ENCODE measurements around the gene KPNA6. TPM values are rescaled to one million over a fixed set of nuclear protein-coding genes. Genes with fewer than 3 reads are reported as not detected.

Gene KPNA6
- total RNA-seq, 1 donor from 2014 or later, result 60.3 TPM

DNA sequence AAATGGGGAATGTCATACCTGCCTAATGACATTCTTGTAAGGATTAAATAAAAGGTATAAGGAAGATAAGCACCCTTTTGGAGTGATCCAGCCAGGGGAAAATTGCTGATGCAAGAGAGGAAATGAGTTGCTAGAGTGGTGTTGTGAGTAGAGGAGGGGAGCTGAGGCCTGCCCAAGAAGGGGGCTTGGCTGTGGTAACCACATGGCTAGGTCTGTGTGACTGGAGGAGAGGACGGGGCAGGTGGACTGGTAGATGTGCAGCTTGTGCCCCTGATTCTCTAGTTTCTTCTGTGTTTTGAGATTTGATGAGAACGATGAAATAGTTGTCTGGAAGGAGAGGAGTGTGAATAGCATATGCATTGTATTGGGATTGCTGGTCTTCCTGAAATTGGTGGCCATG lies 78.2 kb downstream of the KPNA6 start:
- H3K9me3 Mint-ChIP-seq, result no peaks in the 10 kb centered on the region
- H3K4me1 Mint-ChIP-seq, result peaks cover 33% of the 10 kb centered on the region
- ChIA-PET POLR2A (no interaction called here), CTCF (no interaction called here)
- TF ChIP-seq, protein P1, sequence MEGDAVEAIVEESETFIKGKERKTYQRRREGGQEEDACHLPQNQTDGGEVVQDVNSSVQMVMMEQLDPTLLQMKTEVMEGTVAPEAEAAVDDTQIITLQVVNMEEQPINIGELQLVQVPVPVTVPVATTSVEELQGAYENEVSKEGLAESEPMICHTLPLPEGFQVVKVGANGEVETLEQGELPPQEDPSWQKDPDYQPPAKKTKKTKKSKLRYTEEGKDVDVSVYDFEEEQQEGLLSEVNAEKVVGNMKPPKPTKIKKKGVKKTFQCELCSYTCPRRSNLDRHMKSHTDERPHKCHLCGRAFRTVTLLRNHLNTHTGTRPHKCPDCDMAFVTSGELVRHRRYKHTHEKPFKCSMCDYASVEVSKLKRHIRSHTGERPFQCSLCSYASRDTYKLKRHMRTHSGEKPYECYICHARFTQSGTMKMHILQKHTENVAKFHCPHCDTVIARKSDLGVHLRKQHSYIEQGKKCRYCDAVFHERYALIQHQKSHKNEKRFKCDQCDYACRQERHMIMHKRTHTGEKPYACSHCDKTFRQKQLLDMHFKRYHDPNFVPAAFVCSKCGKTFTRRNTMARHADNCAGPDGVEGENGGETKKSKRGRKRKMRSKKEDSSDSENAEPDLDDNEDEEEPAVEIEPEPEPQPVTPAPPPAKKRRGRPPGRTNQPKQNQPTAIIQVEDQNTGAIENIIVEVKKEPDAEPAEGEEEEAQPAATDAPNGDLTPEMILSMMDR (IDR thresholded peaks at IDR 0.05), result no peak
- ATAC-seq (ENCODE audit: low read depth) (no peak), DNase-seq (no peak)
- intact Hi-C loops (cut with micrococcal nuclease), result no loop called here
- no peaks in the 10 kb centered on the region for H3K27me3 Mint-ChIP-seq
- no peak overlapping the region for H3K27ac Mint-ChIP-seq
- peaks cover 75% of the 10 kb centered on the region for H3K36me3 Mint-ChIP-seq (ENCODE audit: low read depth)
- no peak overlapping the region for H3K4me3 Mint-ChIP-seq

DNA sequence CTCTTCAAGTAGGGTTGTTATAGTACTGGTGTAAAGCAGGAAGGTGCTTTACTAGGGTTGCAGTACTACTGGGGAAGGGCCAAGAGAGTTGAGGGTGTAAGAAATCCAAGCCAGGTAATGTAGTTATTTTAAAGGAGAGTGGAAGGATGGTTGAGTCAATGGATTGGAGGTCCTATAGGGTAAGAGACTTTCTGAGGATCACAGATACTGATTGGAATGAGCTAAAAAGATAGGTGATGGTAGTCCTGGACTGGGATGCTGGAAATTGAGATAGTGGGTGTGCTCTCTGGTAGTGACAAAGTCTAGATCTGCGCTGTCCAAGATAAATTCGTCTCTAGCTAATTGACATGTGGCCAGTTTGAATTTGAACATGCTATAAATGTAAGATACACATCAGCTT lies 78.6 kb downstream of the KPNA6 start:
- TF ChIP-seq, protein P1 (IDR thresholded peaks at IDR 0.05), result no peak
- ChIA-PET CTCF (no interaction called here), POLR2A (no interaction called here)
- DNase-seq, result no peak
- Mint-ChIP-seq H3K4me3 (no peak overlapping the region), H3K36me3 (ENCODE audit: low read depth) (peaks cover 75% of the 10 kb centered on the region), H3K4me1 (peaks cover 29% of the 10 kb centered on the region), H3K9me3 (no peaks in the 10 kb centered on the region), H3K27me3 (no peaks in the 10 kb centered on the region), H3K27ac (no peak overlapping the region)
- intact Hi-C loops (cut with micrococcal nuclease), result no loop called here
- ATAC-seq (ENCODE audit: low read depth), result no peak

DNA sequence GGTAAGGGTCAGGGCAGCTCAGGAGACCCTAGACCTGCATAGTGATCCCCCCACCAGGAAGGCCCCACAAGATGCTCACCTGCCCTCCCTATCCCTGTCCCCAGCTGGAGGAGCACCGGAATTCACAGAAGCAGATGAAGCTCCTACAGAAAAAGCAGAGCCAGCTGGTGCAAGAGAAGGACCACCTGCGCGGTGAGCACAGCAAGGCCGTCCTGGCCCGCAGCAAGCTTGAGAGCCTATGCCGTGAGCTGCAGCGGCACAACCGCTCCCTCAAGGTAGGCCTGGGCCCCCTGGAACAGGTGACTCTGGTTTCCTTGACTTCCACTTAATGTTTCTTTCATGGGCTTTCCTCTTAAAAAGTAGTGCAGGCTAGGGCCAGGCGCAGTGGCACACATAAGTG lies 80.0 kb downstream of the KPNA6 start:
- Mint-ChIP-seq H3K9me3 (no peaks in the 10 kb centered on the region), H3K4me1 (peaks cover 17% of the 10 kb centered on the region), H3K27me3 (no peaks in the 10 kb centered on the region), H3K27ac (no peak overlapping the region), H3K4me3 (no peak overlapping the region), H3K36me3 (ENCODE audit: low read depth) (peaks cover 79% of the 10 kb centered on the region)
- TF ChIP-seq, protein P1 (IDR thresholded peaks at IDR 0.05), result no peak
- no peak for DNase-seq
- ChIA-PET POLR2A (interaction anchor here (1.3 kb wide), 1 partner anchor 13 kb away, joined by 4 read pairs; the partner anchor contains the start of gene CCDC28B), CTCF (no interaction called here)
- no peak for ATAC-seq (ENCODE audit: low read depth)
- intact Hi-C loops (cut with micrococcal nuclease), result no loop called here

DNA sequence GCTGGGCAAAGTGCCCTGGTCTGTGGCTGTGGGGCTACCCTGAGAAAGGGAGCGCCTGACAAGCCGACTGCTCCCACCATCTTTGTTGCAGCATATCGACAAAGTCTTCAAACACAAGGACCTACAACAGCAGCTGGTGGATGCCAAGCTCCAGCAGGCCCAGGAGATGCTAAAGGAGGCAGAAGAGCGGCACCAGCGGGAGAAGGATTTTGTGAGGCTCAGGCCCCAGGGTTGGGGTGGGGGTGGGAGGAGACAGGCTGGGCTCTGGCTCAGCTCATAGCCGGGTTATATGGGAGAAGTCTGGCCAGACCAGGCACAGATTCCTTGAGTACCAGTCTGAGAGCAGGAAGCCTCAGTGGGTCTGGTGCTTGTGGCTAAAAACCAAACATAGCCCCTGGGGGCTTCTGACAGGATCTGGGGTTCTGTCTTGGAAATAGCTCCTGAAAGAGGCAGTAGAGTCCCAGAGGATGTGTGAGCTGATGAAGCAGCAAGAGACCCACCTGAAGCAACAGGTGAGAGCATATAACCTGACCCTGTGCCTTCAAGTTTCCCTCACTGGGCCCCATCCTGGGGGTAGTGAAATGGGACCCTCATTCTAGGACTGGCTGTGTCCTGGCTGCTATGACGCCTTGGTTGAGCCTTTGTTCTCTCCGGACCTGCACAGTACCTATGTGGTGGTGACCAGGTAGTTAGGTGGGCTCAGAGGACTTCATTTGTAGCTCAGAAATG lies 84.5 kb downstream of the KPNA6 start:
- intact Hi-C loops (cut with micrococcal nuclease), result no loop called here
- no peak overlapping the region for H3K27ac Mint-ChIP-seq
- DNase-seq (no peak), ATAC-seq (ENCODE audit: low read depth) (no peak)
- H3K4me1 Mint-ChIP-seq, result peaks cover 3% of the 10 kb centered on the region
- no peaks in the 10 kb centered on the region for H3K27me3 Mint-ChIP-seq
- no peak overlapping the region for H3K4me3 Mint-ChIP-seq
- TF ChIP-seq, protein P1 (IDR thresholded peaks at IDR 0.05), result no peak
- H3K36me3 Mint-ChIP-seq (ENCODE audit: low read depth), result peaks cover 94% of the 10 kb centered on the region
- CTCF ChIA-PET, result no interaction called here
- H3K9me3 Mint-ChIP-seq, result no peaks in the 10 kb centered on the region
- POLR2A ChIA-PET, result interaction anchor here (0.5 to 0.6 kb wide), 2 partner anchors 43 to 63 kb away, joined by 4 to 11 read pairs; no protein-coding TSS in a partner anchor

DNA sequence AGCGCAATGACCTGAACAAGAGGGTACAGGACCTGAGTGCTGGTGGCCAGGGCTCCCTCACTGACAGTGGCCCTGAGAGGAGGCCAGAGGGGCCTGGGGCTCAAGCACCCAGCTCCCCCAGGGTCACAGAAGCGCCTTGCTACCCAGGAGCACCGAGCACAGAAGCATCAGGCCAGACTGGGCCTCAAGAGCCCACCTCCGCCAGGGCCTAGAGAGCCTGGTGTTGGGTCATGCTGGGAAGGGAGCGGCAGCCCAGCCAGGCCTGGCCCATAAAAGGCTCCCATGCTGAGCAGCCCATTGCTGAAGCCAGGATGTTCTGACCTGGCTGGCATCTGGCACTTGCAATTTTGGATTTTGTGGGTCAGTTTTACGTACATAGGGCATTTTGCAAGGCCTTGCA lies 87.1 kb downstream of the KPNA6 start:
- POLR2A ChIA-PET, result interaction anchor here (1.3 kb wide), 1 partner anchor 11 kb away, joined by 4 read pairs; the partner anchor contains the start of gene IQCC
- Mint-ChIP-seq H3K27me3 (no peaks in the 10 kb centered on the region), H3K4me1 (peaks cover 12% of the 10 kb centered on the region), H3K4me3 (no peak overlapping the region), H3K9me3 (no peaks in the 10 kb centered on the region), H3K36me3 (ENCODE audit: low read depth) (peaks cover 79% of the 10 kb centered on the region), H3K27ac (no peak overlapping the region)
- TF ChIP-seq, protein P1 (IDR thresholded peaks at IDR 0.05), result no peak
- intact Hi-C loops (cut with micrococcal nuclease), result no loop called here
- DNase-seq, result no peak
- CTCF ChIA-PET, result no interaction called here
- no peak for ATAC-seq (ENCODE audit: low read depth)

All from activated B cell treated with CpG ODN at 0.5 μM for 24 hours (primary cell).